ENCODE results near the gene CLCN3. TPM values are rescaled to one million over a fixed set of nuclear protein-coding genes. Genes with fewer than 3 reads are reported as not detected.
A peak's percentile ranks its signal among the peaks of the same experiment; 100 is the strongest.

CLCN3 gene
- total and polyA plus RNA-seq, 9 of the 15 experiments (the other 6 are each of a cell fraction or from before 2014, with no cell fraction given) = 12.7 to 60.6 (median 38.5) TPM

GRCh38 chr4:169611991-169612870 lies 8.1 kb upstream of the CLCN3 start, which contains the start of gene NEK1 (continued):
- TF ChIP-seq SAFB (IDR thresholded peaks at IDR 0.05; ENCODE audit: borderline replicate concordance, low read depth, low read length) = no peak
- no peak for TF ChIP-seq CCAR2 (IDR thresholded peaks at IDR 0.05; ENCODE audit: low read depth, low read length)
- no peak for TF ChIP-seq JUNB (CRISPR knock-in tag; conservative IDR thresholded peaks at IDR 0.05)
- TF ChIP-seq, protein P1, sequence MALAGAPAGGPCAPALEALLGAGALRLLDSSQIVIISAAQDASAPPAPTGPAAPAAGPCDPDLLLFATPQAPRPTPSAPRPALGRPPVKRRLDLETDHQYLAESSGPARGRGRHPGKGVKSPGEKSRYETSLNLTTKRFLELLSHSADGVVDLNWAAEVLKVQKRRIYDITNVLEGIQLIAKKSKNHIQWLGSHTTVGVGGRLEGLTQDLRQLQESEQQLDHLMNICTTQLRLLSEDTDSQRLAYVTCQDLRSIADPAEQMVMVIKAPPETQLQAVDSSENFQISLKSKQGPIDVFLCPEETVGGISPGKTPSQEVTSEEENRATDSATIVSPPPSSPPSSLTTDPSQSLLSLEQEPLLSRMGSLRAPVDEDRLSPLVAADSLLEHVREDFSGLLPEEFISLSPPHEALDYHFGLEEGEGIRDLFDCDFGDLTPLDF (CRISPR knock-in tag; IDR thresholded peaks at IDR 0.05) = no peak
- TF ChIP-seq, protein P2, sequence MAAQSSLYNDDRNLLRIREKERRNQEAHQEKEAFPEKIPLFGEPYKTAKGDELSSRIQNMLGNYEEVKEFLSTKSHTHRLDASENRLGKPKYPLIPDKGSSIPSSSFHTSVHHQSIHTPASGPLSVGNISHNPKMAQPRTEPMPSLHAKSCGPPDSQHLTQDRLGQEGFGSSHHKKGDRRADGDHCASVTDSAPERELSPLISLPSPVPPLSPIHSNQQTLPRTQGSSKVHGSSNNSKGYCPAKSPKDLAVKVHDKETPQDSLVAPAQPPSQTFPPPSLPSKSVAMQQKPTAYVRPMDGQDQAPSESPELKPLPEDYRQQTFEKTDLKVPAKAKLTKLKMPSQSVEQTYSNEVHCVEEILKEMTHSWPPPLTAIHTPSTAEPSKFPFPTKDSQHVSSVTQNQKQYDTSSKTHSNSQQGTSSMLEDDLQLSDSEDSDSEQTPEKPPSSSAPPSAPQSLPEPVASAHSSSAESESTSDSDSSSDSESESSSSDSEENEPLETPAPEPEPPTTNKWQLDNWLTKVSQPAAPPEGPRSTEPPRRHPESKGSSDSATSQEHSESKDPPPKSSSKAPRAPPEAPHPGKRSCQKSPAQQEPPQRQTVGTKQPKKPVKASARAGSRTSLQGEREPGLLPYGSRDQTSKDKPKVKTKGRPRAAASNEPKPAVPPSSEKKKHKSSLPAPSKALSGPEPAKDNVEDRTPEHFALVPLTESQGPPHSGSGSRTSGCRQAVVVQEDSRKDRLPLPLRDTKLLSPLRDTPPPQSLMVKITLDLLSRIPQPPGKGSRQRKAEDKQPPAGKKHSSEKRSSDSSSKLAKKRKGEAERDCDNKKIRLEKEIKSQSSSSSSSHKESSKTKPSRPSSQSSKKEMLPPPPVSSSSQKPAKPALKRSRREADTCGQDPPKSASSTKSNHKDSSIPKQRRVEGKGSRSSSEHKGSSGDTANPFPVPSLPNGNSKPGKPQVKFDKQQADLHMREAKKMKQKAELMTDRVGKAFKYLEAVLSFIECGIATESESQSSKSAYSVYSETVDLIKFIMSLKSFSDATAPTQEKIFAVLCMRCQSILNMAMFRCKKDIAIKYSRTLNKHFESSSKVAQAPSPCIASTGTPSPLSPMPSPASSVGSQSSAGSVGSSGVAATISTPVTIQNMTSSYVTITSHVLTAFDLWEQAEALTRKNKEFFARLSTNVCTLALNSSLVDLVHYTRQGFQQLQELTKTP (IDR thresholded peaks at IDR 0.05; ENCODE audit: low read depth in 1 of 2, partially characterized antibody in 2 of 2) = no peak
- no peak for TF ChIP-seq ZNF197 (CRISPR knock-in tag; IDR thresholded peaks at IDR 0.05; ENCODE audit: low read depth)
- peak; percentile 65 for TF ChIP-seq SAP30 (IDR thresholded peaks at IDR 0.05; ENCODE audit: borderline replicate concordance, insufficient read depth, low read depth, low read length, poor library complexity, severe bottlenecking)
- no peak for TF ChIP-seq BRCA1 (IDR thresholded peaks at IDR 0.05)
- TF ChIP-seq BRCA1 (CRISPR knock-in tag; IDR thresholded peaks at IDR 0.05) = no peak
- no peak for TF ChIP-seq ZNF140 (CRISPR knock-in tag; IDR thresholded peaks at IDR 0.05)
- TF ChIP-seq SMARCB1 (IDR thresholded peaks at IDR 0.05; ENCODE audit: insufficient read length, low read depth) = no peak
- TF ChIP-seq ETS2 (tag; IDR thresholded peaks at IDR 0.05; ENCODE audit: borderline replicate concordance, poor library complexity, severe bottlenecking) = no peak
- no peak for TF ChIP-seq ZNF609 (CRISPR knock-in tag; IDR thresholded peaks at IDR 0.05; ENCODE audit: borderline replicate concordance)
- no peak for TF ChIP-seq CREBBP (IDR thresholded peaks at IDR 0.05; ENCODE audit: low read depth, low read length)
- TF ChIP-seq, protein P3, sequence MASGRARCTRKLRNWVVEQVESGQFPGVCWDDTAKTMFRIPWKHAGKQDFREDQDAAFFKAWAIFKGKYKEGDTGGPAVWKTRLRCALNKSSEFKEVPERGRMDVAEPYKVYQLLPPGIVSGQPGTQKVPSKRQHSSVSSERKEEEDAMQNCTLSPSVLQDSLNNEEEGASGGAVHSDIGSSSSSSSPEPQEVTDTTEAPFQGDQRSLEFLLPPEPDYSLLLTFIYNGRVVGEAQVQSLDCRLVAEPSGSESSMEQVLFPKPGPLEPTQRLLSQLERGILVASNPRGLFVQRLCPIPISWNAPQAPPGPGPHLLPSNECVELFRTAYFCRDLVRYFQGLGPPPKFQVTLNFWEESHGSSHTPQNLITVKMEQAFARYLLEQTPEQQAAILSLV (tag; IDR thresholded peaks at IDR 0.05) = no peak

Data from K562 (cell line).